Measurements from ENCODE around the gene ADH1B. TPM values are rescaled to one million over a fixed set of nuclear protein-coding genes. Genes with fewer than 3 reads are reported as not detected.
"Not testable (repeated sequence)": the region's sequence is repeated elsewhere in the genome, so short reads cannot be mapped to it uniquely, and the experiment has no call there.

ADH1B gene
- total and polyA plus RNA-seq, 11 donors, result 9.3 to 304 (median 39.2) TPM

DNA sequence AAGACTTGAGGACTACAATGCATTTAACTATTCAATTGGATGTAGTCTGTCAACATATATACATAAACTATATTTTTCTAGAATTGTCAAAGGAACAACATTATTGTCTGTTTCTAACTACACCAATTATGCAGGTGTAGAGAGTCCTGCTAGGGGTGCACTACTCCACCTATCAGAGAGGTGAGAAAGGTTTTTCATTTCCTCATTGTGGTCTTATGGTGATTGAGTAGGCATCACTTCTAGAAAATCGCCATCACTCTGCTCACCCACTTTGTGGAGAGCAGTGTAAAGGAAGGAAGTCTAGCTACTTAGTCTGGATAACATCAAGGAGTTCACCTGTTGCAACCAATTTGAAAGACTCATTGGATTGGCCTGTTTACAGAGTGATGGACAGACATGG lies 35.8 kb upstream of the ADH1B start:
- intact Hi-C loops (cut with DNase I), result no loop called here
- Histone ChIP-seq H3K27ac (no peak overlapping the region), H3K4me1 (peaks cover 0 to 9% (median 0%) of the 10 kb centered on the region in 12 donors), H3K27me3 (no peaks in the 10 kb centered on the region), H3K9me3 (no peaks in the 10 kb centered on the region), H3K36me3 (no peaks in the 10 kb centered on the region), H3K4me3 (no peak overlapping the region)
- ATAC-seq (no peak), DNase-seq (no peak)
- TF ChIP-seq, protein P1, sequence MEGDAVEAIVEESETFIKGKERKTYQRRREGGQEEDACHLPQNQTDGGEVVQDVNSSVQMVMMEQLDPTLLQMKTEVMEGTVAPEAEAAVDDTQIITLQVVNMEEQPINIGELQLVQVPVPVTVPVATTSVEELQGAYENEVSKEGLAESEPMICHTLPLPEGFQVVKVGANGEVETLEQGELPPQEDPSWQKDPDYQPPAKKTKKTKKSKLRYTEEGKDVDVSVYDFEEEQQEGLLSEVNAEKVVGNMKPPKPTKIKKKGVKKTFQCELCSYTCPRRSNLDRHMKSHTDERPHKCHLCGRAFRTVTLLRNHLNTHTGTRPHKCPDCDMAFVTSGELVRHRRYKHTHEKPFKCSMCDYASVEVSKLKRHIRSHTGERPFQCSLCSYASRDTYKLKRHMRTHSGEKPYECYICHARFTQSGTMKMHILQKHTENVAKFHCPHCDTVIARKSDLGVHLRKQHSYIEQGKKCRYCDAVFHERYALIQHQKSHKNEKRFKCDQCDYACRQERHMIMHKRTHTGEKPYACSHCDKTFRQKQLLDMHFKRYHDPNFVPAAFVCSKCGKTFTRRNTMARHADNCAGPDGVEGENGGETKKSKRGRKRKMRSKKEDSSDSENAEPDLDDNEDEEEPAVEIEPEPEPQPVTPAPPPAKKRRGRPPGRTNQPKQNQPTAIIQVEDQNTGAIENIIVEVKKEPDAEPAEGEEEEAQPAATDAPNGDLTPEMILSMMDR (IDR thresholded peaks at IDR 0.05), result no peak
- no peak for TF ChIP-seq POLR2A (IDR thresholded peaks at IDR 0.05)
- WGBS, 4 donors, result 73 to 83% (median 81%) methylated on average over 1 of the region's 1 CpG

DNA sequence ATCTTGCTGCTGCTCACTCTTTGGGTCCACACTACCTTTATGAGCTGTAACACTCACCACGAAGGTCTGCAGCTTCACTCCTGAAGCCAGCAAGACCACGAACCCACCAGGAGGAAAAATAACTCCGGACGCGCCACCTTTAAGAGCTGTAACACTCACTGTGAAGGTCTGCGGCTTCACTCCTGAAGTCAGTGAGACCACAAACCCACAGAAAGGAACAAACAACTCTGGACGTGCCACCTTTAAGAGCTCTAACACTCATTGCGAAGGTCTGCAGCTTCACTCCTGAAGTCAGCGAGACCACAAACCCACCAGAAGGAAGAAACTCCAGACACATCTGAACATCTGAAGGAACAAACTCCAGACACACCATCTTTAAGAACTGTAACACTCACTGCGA lies 34.9 kb upstream of the ADH1B start:
- H3K4me1 ChIP-seq; intact Hi-C loops (cut with DNase I); H3K27me3 ChIP-seq; ATAC-seq; H3K4me3 ChIP-seq; DNase-seq; H3K36me3 ChIP-seq; H3K27ac ChIP-seq; H3K9me3 ChIP-seq: not testable (repeated sequence)
- WGBS, 4 donors, result 70 to 79% (median 73%) methylated on average over 10 of the region's 10 CpGs

DNA sequence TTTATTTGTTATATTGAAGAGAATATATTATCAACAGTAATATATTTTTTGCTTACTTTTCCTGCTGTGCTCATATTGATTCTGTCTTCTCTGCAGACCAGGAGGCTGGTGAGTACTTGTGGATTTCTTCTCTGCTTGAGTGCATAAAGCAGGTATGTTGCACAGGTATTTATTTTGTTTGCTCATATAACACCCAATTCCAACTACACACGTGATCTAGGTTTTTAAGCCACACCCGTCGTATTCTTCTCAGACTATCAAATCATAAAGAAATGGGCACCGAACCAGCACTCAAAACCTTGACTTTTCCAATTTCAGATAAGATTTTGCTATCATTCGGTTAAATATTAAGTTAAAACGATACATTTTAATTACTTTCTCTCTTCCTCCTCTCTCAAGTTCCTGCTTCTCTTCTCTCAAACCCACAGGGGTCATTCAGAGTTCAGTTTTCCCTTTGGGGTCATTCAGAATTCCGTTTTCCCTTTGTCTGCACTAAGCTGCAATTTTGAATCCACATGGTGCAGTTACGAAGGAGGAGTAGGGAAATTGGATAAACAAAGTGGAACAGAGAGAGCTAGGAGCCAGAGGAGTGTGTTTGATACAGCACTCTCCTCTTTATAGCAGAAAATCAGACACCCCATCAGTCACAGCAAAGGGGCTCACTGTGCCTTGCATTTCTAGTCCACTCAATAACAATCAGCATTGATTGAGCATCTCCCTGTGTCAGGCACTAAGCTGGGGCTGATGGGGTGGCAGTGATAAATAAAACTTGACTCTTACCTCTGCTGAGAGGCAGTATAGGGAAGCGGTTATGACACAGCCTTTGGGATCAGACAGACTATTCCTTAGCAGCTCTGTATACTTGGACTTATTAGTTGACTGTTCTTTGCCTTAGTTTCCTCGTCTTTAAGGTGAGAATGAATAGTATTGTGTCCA lies 31.7 kb upstream of the ADH1B start, which contains the start of gene ADH1C:
Gene ADH1C (minus strand): TSS at position 145 of the 936 bp plus-strand sequence. CDS start 71 bp downstream, at position 74.
- Histone ChIP-seq H3K36me3 (no peaks in the 10 kb centered on the region), H3K4me3 (peak within 1 kb of the TSS in 8 of 12 donors; percentile 11 to 46 (median 26)), H3K9me3 (peaks cover 0 to 2% (median 0%) of the 10 kb centered on the region in 12 donors), H3K4me1 (peaks cover 0 to 6% (median 0%) of the 10 kb centered on the region in 12 donors), H3K27ac (peak within 1 kb of the TSS in 6 of 12 donors; percentile 7 to 68 (median 54)), H3K27me3 (no peaks in the 10 kb centered on the region)
- ATAC-seq (peak in 2 of 4 donors; percentile 49 to 65), DNase-seq (peak in 1 of 5 donors; percentile 13)
- WGBS, 4 donors, result 57 to 59% (median 58%) methylated on average over 10 of the region's 10 CpGs
- intact Hi-C loops (cut with DNase I), result no loop called here
- TF ChIP-seq, protein P1 (IDR thresholded peaks at IDR 0.05), result no peak
- no peak for TF ChIP-seq POLR2A (IDR thresholded peaks at IDR 0.05)

DNA sequence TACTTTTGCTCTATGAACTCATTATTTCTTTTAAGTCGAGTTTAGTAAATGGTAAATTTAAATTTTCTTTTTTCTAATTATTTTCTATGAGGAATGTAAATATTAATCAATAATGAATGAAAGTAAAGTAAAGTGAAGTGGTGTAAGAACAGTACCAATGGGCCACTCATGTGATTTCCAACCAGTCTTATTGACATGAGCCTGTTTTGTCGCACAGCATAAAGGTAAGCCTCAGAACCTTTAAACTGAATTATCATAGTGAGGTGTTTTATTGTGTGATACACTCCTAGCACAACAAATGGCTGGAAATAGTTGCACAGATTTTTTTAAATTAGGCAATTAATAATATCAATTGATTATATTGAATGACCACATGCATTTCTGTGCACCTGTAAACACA lies 30.3 kb upstream of the ADH1B start:
- TF ChIP-seq POLR2A (IDR thresholded peaks at IDR 0.05), result no peak
- TF ChIP-seq, protein P1 (IDR thresholded peaks at IDR 0.05), result no peak
- no peak overlapping the region for H3K27ac ChIP-seq
- no peak for ATAC-seq
- no peak for DNase-seq
- WGBS, 4 donors, result 87 to 91% (median 88%) methylated on average over 2 of the region's 2 CpGs
- peak overlapping the region in 2 of 12 donors; percentile 17 to 33 for H3K4me3 ChIP-seq
- H3K27me3 ChIP-seq, result no peaks in the 10 kb centered on the region
- no peaks in the 10 kb centered on the region for H3K36me3 ChIP-seq
- intact Hi-C loops (cut with DNase I), result no loop called here
- H3K4me1 ChIP-seq, result peaks cover 0 to 6% (median 0%) of the 10 kb centered on the region in 12 donors
- H3K9me3 ChIP-seq, result peaks cover 0 to 2% (median 0%) of the 10 kb centered on the region in 12 donors
